ENCODE measurements around the gene TXNIP. TPM values are rescaled to one million over a fixed set of nuclear protein-coding genes. Genes with fewer than 3 reads are reported as not detected.

Gene TXNIP, protein sequence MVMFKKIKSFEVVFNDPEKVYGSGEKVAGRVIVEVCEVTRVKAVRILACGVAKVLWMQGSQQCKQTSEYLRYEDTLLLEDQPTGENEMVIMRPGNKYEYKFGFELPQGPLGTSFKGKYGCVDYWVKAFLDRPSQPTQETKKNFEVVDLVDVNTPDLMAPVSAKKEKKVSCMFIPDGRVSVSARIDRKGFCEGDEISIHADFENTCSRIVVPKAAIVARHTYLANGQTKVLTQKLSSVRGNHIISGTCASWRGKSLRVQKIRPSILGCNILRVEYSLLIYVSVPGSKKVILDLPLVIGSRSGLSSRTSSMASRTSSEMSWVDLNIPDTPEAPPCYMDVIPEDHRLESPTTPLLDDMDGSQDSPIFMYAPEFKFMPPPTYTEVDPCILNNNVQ
- polyA plus RNA-seq (2013) = 15.9 and 17.2 TPM in 2 replicates

DNA sequence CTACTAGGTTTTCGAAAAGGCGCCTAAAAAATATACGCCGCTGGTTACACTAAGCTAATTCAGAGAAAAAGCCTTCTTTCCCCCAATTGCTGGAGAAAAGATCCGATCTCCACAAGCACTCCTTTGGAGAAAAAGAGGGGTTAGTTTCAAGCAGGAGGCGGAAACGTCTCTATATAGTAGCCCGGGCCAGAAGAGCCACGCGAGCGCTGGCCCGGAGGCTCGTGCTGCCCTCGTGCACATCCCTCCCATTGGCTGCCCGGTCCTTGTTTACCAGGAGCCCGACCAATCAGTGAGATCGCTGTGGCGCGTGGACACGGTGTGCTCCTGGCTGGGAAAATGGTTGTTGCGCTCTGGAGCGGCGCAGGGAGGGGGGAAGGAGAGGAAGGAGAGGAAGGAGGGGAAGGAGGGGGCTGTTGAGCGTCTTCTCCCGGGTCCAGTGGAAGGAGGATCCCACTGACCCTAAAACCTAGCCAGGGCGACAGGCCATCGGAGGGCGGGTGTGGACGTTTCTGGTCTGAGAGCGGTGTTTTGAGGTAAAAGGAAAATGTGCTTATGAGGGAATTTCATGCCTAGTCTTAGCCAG lies at the start of gene TXNIP:
Gene TXNIP, minus strand, starts transcription at position 147 of the 583 bp plus-strand sequence. CDS start 313 bp downstream, outside the sequence.
- peaks cover 6% of the 10 kb centered on the region for H3K79me1 ChIP-seq (ENCODE audit: low read length)
- H2BK5ac ChIP-seq (ENCODE audit: low read depth, low read length, poor library complexity) = peak within 1 kb of the TSS; percentile 3
- peak within 1 kb of the TSS; percentile 55 for H4K8ac ChIP-seq (ENCODE audit: low read depth, low read length)
- H3K18ac ChIP-seq (ENCODE audit: low read length) = no peak within 1 kb of the TSS
- peak within 1 kb of the TSS; percentile 83 for H4K12ac ChIP-seq (ENCODE audit: low read depth, low read length)
- H3K4me3 ChIP-seq (ENCODE audit: low read depth, low read length) = peak within 1 kb of the TSS; percentile 61
- H3K9ac ChIP-seq (ENCODE audit: low read length) = peak within 1 kb of the TSS; percentile 53
- no CpG with 5 or more reads among the region's 30 CpGs for WGBS (ENCODE audit: extremely low coverage, insufficient coverage, insufficient read length)
- no peaks in the 10 kb centered on the region for H3K27me3 ChIP-seq (ENCODE audit: insufficient read depth, low read length)
- H4K91ac ChIP-seq (ENCODE audit: low read depth, low read length) = peak within 1 kb of the TSS; percentile 74
- peak within 1 kb of the TSS; percentile 83 for H3K4me2 ChIP-seq (ENCODE audit: low read length)
- H2AFZ ChIP-seq (ENCODE audit: insufficient read depth, low read length, poor library complexity) = peak within 1 kb of the TSS; percentile 82
- peaks cover 5 to 17% of the 10 kb centered on the region in 2 experiments for H3K4me1 ChIP-seq (ENCODE audit: control insufficient read depth in 1 of 2, insufficient read depth in 2 of 2, low read length in 2 of 2)
- no peaks in the 10 kb centered on the region for H3K9me3 ChIP-seq (ENCODE audit: insufficient read depth, low read depth, low read length)
- peak within 1 kb of the TSS; percentile 72 for H2BK12ac ChIP-seq (ENCODE audit: low read length)
- H3K79me2 ChIP-seq (ENCODE audit: control insufficient read depth, insufficient read depth, low read length, poor library complexity) = no peaks in the 10 kb centered on the region
- no peak within 1 kb of the TSS for H3K27ac ChIP-seq (ENCODE audit: low read depth, low read length)
- peak; percentile 56 to 67 for DNase-seq
- H3K23ac ChIP-seq (ENCODE audit: low read length) = no peak within 1 kb of the TSS
- H3K14ac ChIP-seq (ENCODE audit: low read length) = peak within 1 kb of the TSS; percentile 82
- no peak within 1 kb of the TSS for H3K4ac ChIP-seq (ENCODE audit: low read depth, low read length)
- H3K36me3 ChIP-seq (ENCODE audit: control insufficient read depth in 1 of 2, insufficient read depth in 2 of 2, low read length in 2 of 2) = peaks cover 6 to 8% of the 10 kb centered on the region in 2 experiments
- peak within 1 kb of the TSS; percentile 54 for H2BK120ac ChIP-seq (ENCODE audit: insufficient read depth, low read length, poor library complexity)
- no peak within 1 kb of the TSS for H2AK5ac ChIP-seq (ENCODE audit: low read length)

DNA sequence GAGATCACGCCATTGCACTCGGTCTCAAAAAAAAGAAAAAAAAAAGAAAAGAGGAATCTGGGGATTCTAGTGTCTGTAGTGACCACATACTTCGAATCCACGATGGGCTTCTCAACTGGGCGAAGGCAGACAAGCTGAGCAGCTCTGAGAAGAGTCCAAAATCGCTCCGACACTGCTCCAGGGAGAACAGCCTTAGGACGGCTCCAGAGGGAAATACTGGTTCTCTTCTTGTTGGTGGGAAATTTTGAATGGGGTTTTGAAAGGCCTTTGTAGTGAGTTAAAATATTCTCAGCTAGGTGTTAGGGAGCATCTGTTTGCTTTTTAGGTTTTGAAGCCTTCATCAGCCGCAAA lies 43.4 kb upstream of the TXNIP start:
- no peaks in the 10 kb centered on the region for H3K9me3 ChIP-seq (ENCODE audit: insufficient read depth, low read depth, low read length)
- no peak overlapping the region for H2AK5ac ChIP-seq (ENCODE audit: low read length)
- H3K18ac ChIP-seq (ENCODE audit: low read length) = no peak overlapping the region
- H3K79me2 ChIP-seq (ENCODE audit: control insufficient read depth, insufficient read depth, low read length, poor library complexity) = peaks cover 6% of the 10 kb centered on the region
- no peak overlapping the region for H3K4ac ChIP-seq (ENCODE audit: low read depth, low read length)
- DNase-seq = peak; percentile 15 to 52
- no peaks in the 10 kb centered on the region for H3K27me3 ChIP-seq (ENCODE audit: insufficient read depth, low read length)
- no peak overlapping the region for H3K23ac ChIP-seq (ENCODE audit: low read length)
- no peak overlapping the region for H3K27ac ChIP-seq (ENCODE audit: low read depth, low read length)
- H3K79me1 ChIP-seq (ENCODE audit: low read length) = peaks cover 12% of the 10 kb centered on the region
- H4K91ac ChIP-seq (ENCODE audit: low read depth, low read length) = no peak overlapping the region
- H2AFZ ChIP-seq (ENCODE audit: insufficient read depth, low read length, poor library complexity) = no peak overlapping the region
- no peak overlapping the region for H3K9ac ChIP-seq (ENCODE audit: low read length)
- no peak overlapping the region for H3K14ac ChIP-seq (ENCODE audit: low read length)
- H3K36me3 ChIP-seq (ENCODE audit: control insufficient read depth in 1 of 2, insufficient read depth in 2 of 2, low read length in 2 of 2) = no peaks in the 10 kb centered on the region
- no peak overlapping the region for H2BK12ac ChIP-seq (ENCODE audit: low read length)
- no peak overlapping the region for H2BK120ac ChIP-seq (ENCODE audit: insufficient read depth, low read length, poor library complexity)
- WGBS (ENCODE audit: extremely low coverage, insufficient coverage, insufficient read length) = no CpG with 5 or more reads among the region's 9 CpGs
- H4K12ac ChIP-seq (ENCODE audit: low read depth, low read length) = no peak overlapping the region
- no peaks in the 10 kb centered on the region for H3K4me1 ChIP-seq (ENCODE audit: control insufficient read depth in 1 of 2, insufficient read depth in 2 of 2, low read length in 2 of 2)
- H4K8ac ChIP-seq (ENCODE audit: low read depth, low read length) = no peak overlapping the region
- no peak overlapping the region for H3K4me3 ChIP-seq (ENCODE audit: low read depth, low read length)
- no peak overlapping the region for H3K4me2 ChIP-seq (ENCODE audit: low read length)
- H2BK5ac ChIP-seq (ENCODE audit: low read depth, low read length, poor library complexity) = no peak overlapping the region

DNA sequence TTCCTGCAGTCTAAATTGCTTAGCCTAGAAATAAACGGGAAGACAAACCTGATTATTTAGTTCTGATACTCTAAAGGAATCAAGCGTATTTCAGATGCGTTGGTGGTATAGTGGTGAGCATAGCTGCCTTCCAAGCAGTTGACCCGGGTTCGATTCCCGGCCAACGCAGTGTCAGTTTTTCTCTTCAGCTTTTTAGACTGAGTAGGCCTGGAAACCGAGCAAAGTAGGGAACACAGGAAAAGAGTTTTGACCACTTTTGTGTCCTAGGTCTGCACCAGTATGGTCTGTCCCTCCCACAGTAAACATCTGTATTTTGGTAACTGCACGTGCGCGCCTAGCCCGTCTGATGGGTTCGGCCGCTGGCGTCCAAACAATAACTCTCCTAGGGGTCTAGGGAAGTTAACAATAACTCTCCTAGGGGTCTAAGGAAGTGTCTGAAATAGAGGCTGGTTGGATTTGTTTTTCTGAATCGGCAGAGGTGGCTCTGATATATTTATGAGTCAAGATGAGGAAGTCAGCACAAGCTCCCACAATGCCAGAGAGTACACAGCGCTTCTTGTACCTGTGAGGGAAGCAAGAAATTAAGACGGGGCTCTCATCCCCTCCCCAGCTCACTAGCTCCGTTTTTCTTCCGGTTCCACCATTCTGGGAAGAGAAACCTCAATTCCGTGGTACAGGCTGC lies 40.7 kb upstream of the TXNIP start:
- Histone ChIP-seq H2AFZ (ENCODE audit: insufficient read depth, low read length, poor library complexity) (peak overlapping the region; percentile 94), H3K79me2 (ENCODE audit: control insufficient read depth, insufficient read depth, low read length, poor library complexity) (peaks cover 6% of the 10 kb centered on the region), H2BK120ac (ENCODE audit: insufficient read depth, low read length, poor library complexity) (peak overlapping the region; percentile 64), H3K14ac (ENCODE audit: low read length) (peak overlapping the region; percentile 53), H2BK12ac (ENCODE audit: low read length) (no peak overlapping the region), H4K91ac (ENCODE audit: low read depth, low read length) (peak overlapping the region; percentile 39), H3K9me3 (ENCODE audit: insufficient read depth, low read depth, low read length) (no peaks in the 10 kb centered on the region), H3K18ac (ENCODE audit: low read length) (peak overlapping the region; percentile 29), H3K36me3 (ENCODE audit: control insufficient read depth in 1 of 2, insufficient read depth in 2 of 2, low read length in 2 of 2) (no peaks in the 10 kb centered on the region), H3K4me1 (ENCODE audit: control insufficient read depth in 1 of 2, insufficient read depth in 2 of 2, low read length in 2 of 2) (no peaks in the 10 kb centered on the region), H3K4me3 (ENCODE audit: low read depth, low read length) (peak overlapping the region; percentile 80), H4K8ac (ENCODE audit: low read depth, low read length) (peak overlapping the region; percentile 79), H4K12ac (ENCODE audit: low read depth, low read length) (peak overlapping the region; percentile 71), H3K9ac (ENCODE audit: low read length) (peak overlapping the region; percentile 81), H2AK5ac (ENCODE audit: low read length) (no peak overlapping the region), H3K27ac (ENCODE audit: low read depth, low read length) (peak overlapping the region; percentile 42), H3K79me1 (ENCODE audit: low read length) (peaks cover 12% of the 10 kb centered on the region), H3K23ac (ENCODE audit: low read length) (no peak overlapping the region), H3K4me2 (ENCODE audit: low read length) (peak overlapping the region; percentile 92), H3K4ac (ENCODE audit: low read depth, low read length) (no peak overlapping the region), H3K27me3 (ENCODE audit: insufficient read depth, low read length) (no peaks in the 10 kb centered on the region), H2BK5ac (ENCODE audit: low read depth, low read length, poor library complexity) (peak overlapping the region; percentile 31)
- no CpG with 5 or more reads among the region's 21 CpGs for WGBS (ENCODE audit: extremely low coverage, insufficient coverage, insufficient read length)
- peak; percentile 80 to 96 for DNase-seq

DNA sequence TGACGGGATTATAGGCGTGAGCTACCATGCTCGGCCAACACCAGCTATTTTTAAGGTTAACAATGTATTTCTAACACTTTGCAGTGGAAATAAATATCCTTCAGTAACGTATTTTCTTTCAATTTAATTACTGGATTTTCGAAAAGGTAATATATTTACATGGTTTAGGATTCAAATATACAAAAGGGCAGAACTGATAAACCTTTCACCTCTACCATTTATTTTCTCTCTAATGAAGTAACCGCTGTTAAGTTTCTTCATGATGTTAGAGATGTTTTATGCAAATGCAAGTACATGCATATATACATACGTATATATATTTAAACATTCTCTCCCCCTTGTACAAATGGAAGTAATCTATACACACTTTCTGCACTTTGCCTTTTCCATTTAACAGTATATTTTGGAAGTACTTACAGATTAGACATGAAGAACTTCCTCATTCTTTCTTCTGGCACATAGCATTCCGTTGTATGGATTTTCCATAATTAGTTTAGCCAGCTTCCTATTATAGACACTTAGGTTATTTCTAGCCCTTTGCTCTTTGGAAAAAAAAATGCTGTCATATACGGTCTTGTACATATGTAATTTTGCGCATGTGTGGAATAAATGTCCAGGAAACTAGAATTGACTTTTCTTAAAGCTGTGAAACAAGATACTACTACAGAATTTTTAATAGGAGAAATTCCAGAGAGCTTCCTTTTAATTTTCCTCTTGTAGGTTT lies 40.0 kb upstream of the TXNIP start:
- Histone ChIP-seq H3K4me1 (ENCODE audit: control insufficient read depth in 1 of 2, insufficient read depth in 2 of 2, low read length in 2 of 2) (no peaks in the 10 kb centered on the region), H4K8ac (ENCODE audit: low read depth, low read length) (no peak overlapping the region), H3K4ac (ENCODE audit: low read depth, low read length) (no peak overlapping the region), H2BK12ac (ENCODE audit: low read length) (no peak overlapping the region), H3K14ac (ENCODE audit: low read length) (no peak overlapping the region), H2AFZ (ENCODE audit: insufficient read depth, low read length, poor library complexity) (no peak overlapping the region), H3K4me2 (ENCODE audit: low read length) (peak overlapping the region; percentile 51), H3K27me3 (ENCODE audit: insufficient read depth, low read length) (no peaks in the 10 kb centered on the region), H3K79me1 (ENCODE audit: low read length) (peaks cover 12% of the 10 kb centered on the region), H4K91ac (ENCODE audit: low read depth, low read length) (no peak overlapping the region), H3K18ac (ENCODE audit: low read length) (no peak overlapping the region), H3K27ac (ENCODE audit: low read depth, low read length) (no peak overlapping the region), H2BK120ac (ENCODE audit: insufficient read depth, low read length, poor library complexity) (no peak overlapping the region), H3K23ac (ENCODE audit: low read length) (no peak overlapping the region), H2AK5ac (ENCODE audit: low read length) (no peak overlapping the region), H3K79me2 (ENCODE audit: control insufficient read depth, insufficient read depth, low read length, poor library complexity) (peaks cover 6% of the 10 kb centered on the region), H4K12ac (ENCODE audit: low read depth, low read length) (no peak overlapping the region), H3K9ac (ENCODE audit: low read length) (no peak overlapping the region), H2BK5ac (ENCODE audit: low read depth, low read length, poor library complexity) (no peak overlapping the region), H3K4me3 (ENCODE audit: low read depth, low read length) (peak overlapping the region; percentile 65), H3K36me3 (ENCODE audit: control insufficient read depth in 1 of 2, insufficient read depth in 2 of 2, low read length in 2 of 2) (no peaks in the 10 kb centered on the region), H3K9me3 (ENCODE audit: insufficient read depth, low read depth, low read length) (no peaks in the 10 kb centered on the region)
- WGBS (ENCODE audit: extremely low coverage, insufficient coverage, insufficient read length) = no CpG with 5 or more reads among the region's 10 CpGs
- DNase-seq = peak in 1 of 2 donors; percentile 73
